GM18526 (cell line): ENCODE measurements around the gene FAM117B.

Source experiments
- POLR2A ChIP-seq: IDR thresholded peaks from 3 replicates; pipeline ENCODE4 v1.6.1; 2011; ENCODE audit not compliant: insufficient read length; ENCODE audit errors: extremely low read depth

Gene FAM117B

GRCh38 chr2:202814226-202814625, 179.5 kb downstream of the FAM117B start:
- no peak for TF ChIP-seq POLR2A

- no peak for TF ChIP-seq POLR2A
Observed at GRCh38 chr2:202815548-202816360, 181.0 kb downstream of the FAM117B start.

- no peak for TF ChIP-seq POLR2A
Observed at GRCh38 chr2:202817771-202818170, 183.0 kb downstream of the FAM117B start.

- no peak for TF ChIP-seq POLR2A
Observed at GRCh38 chr2:202818321-202818720, 183.6 kb downstream of the FAM117B start.
